NCI-H510A treated with DMSO at 0.1 percent for 48 hours (cell line): ENCODE results near the gene NELFA.

Source experiments
- DNase-seq: peaks from one replicate; lab custom pipeline; 2025; lab: John Stamatoyannopoulos, UW

Gene NELFA

GRCh38 chr4:1933700-1934099 is 75.1 kb downstream of the NELFA start:
- DNase-seq, result no peak

GRCh38 chr4:1932736-1933135 is 76.0 kb downstream of the NELFA start:
- DNase-seq, result no peak
